Spleen (tissue), 7 donors: Measurements from ENCODE around the gene PANX1.
"Not testable (repeated sequence)": the region's sequence is repeated elsewhere in the genome, so short reads cannot be mapped to it uniquely, and the experiment has no call there.

Experiments
- POLR2A ChIP-seq, 3 donors: fragments of 450-650 bp; IDR thresholded peaks; one replicate each; pipeline ENCODE4 v1.5.1; 2017; ENCODE audit warnings: antibody characterized with exemption in 3 of 3, mild to moderate bottlenecking in 1 of 3
- POLR2AphosphoS5 ChIP-seq, 3 donors: sonication (generic); formaldehyde crosslinking; IDR thresholded peaks; one replicate each; pipeline ENCODE4 v1.5.1; 2017; ENCODE audit warnings: antibody characterized with exemption in 3 of 3
- TF ChIP-seq, protein P1 (sequence below), 11 experiments: fragments of 200-600 bp in 7 of 11; fragments of 450-650 bp in 4 of 11; sonication (generic) in 4 of 11; IDR thresholded peaks in 8 of 11; conservative IDR thresholded peaks in 3 of 11; 1 replicate in 7 of 11; 2 replicates in 4 of 11; pipeline versions ENCODE4 v1.4.0 to v1.8.0; 2016 to 2021; ENCODE audit warnings: antibody characterized with exemption in 11 of 11, inconsistent platforms in 4 of 11, mild to moderate bottlenecking in 1 of 11
- donor health status: DM: no; HTN: no; CAD: no; lungs with moderate emphysema.
- donor health status: DM: no; HTN: no; CAD: no.
- donor health status: DM: no; HTN: no; CAD: no.

DNA sequence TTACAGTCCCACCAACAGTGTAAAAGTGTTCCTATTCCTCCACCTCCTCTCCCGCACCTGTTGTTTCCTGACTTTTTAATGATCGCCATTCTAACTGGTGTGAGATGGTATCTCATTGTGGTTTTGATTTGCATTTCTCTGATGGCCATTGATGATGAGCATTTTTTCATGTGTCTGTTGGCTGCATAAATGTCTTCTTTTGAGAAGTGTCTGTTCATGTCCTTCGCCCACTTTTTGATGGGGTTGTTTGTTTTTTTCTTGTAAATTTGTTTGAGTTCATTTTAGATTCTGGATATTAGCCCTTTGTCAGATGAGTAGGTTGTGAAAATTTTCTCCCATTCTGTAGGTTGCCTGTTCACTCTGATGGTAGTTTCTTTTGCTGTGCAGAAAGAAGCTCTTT lies 28.7 kb downstream of the PANX1 start:
- TF ChIP-seq, protein P1, sequence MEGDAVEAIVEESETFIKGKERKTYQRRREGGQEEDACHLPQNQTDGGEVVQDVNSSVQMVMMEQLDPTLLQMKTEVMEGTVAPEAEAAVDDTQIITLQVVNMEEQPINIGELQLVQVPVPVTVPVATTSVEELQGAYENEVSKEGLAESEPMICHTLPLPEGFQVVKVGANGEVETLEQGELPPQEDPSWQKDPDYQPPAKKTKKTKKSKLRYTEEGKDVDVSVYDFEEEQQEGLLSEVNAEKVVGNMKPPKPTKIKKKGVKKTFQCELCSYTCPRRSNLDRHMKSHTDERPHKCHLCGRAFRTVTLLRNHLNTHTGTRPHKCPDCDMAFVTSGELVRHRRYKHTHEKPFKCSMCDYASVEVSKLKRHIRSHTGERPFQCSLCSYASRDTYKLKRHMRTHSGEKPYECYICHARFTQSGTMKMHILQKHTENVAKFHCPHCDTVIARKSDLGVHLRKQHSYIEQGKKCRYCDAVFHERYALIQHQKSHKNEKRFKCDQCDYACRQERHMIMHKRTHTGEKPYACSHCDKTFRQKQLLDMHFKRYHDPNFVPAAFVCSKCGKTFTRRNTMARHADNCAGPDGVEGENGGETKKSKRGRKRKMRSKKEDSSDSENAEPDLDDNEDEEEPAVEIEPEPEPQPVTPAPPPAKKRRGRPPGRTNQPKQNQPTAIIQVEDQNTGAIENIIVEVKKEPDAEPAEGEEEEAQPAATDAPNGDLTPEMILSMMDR (IDR thresholded peaks at IDR 0.05 in 8 of 11, conservative IDR thresholded peaks at IDR 0.05 in 3 of 11), result not testable (repeated sequence)
- not testable (repeated sequence) for TF ChIP-seq POLR2A, POLR2AphosphoS5 (IDR thresholded peaks at IDR 0.05)
